Measurements from ENCODE around the gene INTS1. TPM values are rescaled to one million over a fixed set of nuclear protein-coding genes. Genes with fewer than 3 reads are reported as not detected.

The INTS1 gene
- polyA plus RNA-seq, 1 donor = 55.4 TPM

GRCh38 chr7:1543826-1544177 lies 39.6 kb upstream of the INTS1 start:
- DNase-seq = no peak

- no peak for DNase-seq
These were observed 38.9 kb upstream of the INTS1 start for GRCh38 chr7:1542841-1543747.

GRCh38 chr7:1542329-1542728 lies 38.1 kb upstream of the INTS1 start:
- DNase-seq = no peak

DNA sequence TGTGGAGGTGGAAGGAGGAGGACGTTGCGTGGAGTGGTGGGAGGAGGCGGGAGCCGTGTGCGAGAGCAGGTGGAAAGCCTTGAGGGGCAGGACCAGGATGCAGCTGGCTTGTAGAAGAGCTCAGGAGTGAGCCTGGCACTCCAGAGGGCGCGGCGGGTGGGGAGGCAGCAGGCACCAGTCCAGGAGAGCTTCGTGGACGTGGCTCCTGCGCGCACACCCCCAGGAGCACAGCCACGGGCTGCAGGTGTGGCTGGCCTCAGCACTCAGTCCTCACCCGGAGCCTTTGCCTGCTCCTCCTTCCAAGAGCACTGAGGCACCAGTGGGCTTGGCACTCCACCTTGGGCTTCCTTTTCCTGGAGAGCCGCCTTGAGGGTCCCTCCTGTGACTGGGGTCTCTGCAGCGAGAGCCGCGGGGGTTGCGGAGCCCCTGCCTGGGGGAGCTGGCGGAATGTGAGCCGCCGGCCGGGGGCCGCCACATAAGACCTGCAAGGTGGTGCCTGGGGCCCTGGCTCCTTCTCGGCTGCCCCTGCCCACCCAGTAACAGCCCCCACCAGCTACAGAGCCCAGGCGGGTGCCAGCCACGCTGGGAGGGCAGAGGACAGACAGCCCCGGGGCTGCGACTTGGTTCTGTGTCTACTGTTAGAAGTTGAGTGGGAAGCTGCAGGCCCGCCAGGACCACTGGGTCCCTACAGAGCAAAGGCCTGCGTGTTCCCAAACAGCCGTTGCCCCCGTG lies 37.4 kb upstream of the INTS1 start:
- DNase-seq = no peak

GRCh38 chr7:1540776-1541271 lies 36.6 kb upstream of the INTS1 start:
- DNase-seq = no peak

GRCh38 chr7:1539882-1540775 lies 35.9 kb upstream of the INTS1 start:
- DNase-seq = no peak

- DNase-seq = no peak
These were observed 35.1 kb upstream of the INTS1 start for GRCh38 chr7:1539181-1539881.

- no peak for DNase-seq
These were observed 34.5 kb upstream of the INTS1 start for GRCh38 chr7:1538544-1539180.

GRCh38 chr7:1537535-1538412 lies 33.6 kb upstream of the INTS1 start:
- DNase-seq = peak; percentile 93

DNA sequence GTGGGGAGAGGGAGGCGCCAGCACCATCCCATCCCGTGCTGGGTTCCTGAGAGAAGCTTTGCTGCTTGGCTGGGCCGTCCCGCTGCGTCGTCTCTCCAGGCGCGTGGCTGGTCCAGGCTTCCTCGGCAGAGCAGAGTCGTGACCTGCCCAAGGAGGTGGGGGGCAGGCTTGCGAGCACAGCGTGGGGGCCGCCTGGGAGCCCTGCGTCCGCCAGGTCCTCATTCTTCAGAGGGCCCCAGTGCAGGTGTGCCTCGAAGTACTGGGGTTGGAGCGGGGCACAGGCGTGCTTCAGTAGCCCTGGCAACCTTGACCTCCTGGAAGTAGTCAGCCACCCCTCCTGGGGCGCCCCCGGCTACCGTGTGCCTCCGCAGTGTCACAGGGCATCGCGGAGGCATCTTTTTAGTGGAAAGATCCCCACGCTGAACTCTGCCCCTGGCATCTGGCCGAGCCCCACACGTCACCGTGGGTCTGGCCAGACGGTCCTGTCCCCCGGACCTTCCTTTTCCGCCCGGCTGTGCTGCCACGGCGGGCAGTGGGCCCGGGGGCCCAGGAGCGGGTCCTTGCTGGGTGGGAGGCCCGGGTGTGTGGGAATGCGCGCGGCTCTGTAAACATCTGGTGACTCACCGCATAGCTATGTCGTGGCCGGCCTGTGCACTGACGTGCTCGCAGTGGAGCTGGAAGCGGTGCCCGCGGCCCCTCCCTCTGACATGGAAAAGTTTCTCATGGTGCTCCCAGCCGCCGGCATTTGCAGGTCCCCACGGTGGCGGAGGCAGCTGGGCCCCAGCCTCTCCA lies 32.8 kb upstream of the INTS1 start:
- peak; percentile 91 for DNase-seq

DNA sequence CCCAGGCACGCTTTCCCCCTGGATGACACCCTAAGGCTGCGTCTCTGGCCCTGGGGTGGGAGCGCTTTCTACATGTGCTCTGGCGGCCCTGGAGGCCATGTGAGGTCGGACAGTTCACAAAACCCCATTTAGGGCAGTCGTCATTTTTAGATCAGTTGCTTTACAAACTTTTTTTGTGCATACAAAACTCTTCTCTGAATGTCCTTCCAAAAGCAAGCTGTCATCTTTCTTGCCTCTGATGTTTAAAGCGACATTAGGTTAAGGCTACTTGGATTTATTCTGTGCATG lies 32.2 kb upstream of the INTS1 start:
- DNase-seq = no peak

DNA sequence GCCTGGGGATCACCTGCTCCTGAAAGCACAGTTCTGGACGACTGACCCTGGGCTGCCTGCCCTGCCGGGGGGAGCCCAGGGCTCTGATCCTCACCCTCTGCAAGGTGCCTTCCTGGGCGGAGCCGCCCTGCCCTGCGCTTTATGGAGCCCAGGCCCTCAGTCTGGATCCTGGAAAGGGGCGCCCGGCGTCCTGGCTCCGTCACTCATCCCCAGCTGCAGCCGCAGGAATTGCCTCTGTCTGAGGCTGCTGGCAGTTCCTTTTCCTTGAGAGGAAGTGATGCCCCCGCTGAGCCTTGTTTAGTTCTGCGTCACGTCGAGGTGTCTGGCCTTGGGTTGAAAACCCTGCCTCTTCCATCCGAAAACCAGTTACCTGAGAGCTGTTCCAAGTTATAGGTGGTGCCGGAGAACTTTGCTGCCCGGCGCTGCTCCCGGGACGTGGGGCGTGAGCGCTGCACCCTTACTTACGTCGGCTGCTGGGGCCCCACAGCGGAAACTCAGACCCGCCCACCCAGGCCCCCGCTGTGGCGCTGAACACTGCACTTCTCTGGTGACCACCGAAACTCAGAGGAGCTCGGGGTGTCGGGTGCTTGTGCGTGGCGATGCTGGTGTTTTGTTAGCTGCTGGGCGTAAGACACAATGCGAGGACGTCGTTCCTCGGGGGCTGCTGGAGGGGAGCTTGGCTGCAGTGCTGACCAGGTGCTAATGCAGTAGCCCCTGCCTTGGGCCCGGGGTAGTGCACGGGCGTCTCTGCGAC lies 31.7 kb upstream of the INTS1 start:
- no peak for DNase-seq

DNA sequence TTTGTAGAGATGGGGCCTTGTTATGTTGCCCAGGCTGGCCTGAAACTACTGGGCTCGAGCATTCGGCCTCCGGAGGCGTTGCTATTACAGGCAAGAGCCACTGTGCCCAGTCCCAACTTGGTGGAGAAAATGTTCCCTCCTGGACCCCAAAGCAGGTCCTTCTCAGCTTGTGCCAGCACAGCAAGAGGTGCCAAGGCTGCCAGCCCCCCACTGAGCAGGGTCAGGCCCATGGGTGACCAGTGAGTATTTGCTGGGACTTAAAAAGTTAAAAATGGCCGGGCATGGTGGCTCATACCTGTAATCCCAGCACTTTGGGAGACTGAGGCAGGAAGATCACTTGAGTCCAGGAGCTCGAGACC lies 30.9 kb upstream of the INTS1 start:
- no peak for DNase-seq

DNA sequence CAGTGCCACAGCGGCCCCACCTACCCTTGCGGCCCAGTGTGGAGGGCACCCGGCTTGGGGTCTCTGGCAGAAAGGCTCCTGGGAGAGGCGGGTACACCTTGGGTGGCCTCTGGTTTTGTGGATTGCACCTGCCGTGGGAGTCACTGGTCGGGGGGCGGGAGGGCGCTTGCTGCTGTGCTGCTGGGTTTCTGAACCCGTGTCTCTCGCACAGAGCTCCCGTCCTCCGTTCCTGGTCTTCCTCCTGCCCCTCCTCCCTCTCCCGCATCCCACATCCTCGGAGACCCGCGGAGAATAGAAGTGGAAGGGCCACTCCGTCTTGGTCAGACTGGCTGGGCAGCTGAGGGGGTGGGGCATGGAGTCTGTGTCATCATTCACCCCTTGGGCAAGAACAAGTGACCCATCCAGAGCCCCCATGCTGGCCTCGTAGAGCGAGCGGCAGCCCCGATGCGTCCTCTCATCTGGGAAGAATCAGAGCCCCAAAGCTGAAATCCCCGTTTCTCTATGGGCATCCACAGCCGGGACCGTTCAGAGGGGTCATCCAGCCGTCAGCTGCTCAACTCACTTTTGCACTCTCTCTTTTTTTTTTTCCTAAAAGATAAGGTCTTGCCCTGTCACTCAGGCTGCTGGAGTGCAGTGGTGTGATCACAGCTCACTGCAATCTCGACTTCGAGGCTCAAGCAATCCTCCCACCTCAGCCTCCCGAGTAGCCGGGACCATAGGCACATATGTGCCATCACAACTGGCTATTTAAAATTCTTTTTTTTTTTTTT lies 30.3 kb upstream of the INTS1 start:
- no peak for DNase-seq

DNA sequence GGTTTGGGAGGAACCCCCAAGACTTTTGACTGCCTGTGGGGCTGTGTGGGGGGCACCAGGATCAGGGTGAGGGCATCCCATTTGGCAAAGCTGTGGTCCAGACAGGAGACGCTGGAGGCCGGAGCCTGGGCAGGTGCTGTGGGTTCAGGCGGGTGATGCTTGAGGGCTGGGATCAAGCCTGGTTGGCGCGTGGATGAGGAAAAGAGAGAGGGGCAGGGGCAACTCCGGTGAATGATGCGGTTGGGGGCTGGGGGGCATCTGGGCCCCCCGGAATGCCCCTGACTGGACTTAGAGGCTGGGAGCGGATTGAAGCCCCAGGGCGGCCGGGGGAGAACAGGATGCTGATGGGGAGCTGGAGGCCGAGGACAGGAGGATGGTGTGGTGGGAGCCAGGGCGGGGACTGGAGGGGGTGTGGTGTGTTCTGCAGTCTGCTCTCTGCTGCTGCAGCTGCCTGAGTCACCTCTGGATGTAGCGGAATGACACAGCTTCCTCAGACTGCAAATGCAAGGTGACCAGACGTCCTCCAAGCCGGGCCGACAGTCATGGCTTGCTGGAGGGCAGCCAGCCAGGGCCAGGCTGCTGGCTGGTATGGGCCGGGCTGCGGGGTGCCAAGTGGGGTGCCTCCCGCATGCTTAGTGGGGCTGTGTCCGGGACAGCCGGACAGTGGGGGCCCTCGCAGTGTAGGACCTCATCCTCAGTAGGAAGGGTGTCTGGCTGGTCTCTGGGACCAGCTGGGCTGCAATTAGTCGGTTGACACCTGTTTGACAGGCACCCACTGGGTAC lies 29.5 kb upstream of the INTS1 start:
- no peak for DNase-seq

GRCh38 chr7:1533255-1533546 lies 29.0 kb upstream of the INTS1 start:
- DNase-seq = no peak

Measured in left kidney (tissue), 2 donors.